Measurements from ENCODE around the gene KHDC4. TPM values are rescaled to one million over a fixed set of nuclear protein-coding genes. Genes with fewer than 3 reads are reported as not detected.

Gene KHDC4
- total and polyA plus RNA-seq, 2 of the 13 experiments (the other 11 are each of a cell fraction or from before 2014, with no cell fraction given) = 33.5 to 92.0 TPM

GRCh38 chr1:155911156-155912055, 22.8 kb downstream of the KHDC4 start, which contains the start of gene RIT1 (continued):
- TF ChIP-seq YEATS4 (CRISPR knock-in tag; IDR thresholded peaks at IDR 0.05; ENCODE audit: borderline replicate concordance) (peak; percentile 69; the same call in 1 of the 2 replicates), RBM22 (optimal IDR thresholded peaks at IDR 0.05; ENCODE audit: low read length) (peak; percentile 59), ARNTL (CRISPR knock-in tag; IDR thresholded peaks at IDR 0.05) (peak; percentile 50; the same call in 1 of the 2 replicates), ZMYM3 (CRISPR knock-in tag; IDR thresholded peaks at IDR 0.05) (peak; percentile 13; the same call in 1 of the 2 replicates), ZNF574 (CRISPR knock-in tag; IDR thresholded peaks at IDR 0.05) (peak; percentile 61), SNAI1 (CRISPR knock-in tag; IDR thresholded peaks at IDR 0.05; ENCODE audit: borderline replicate concordance) (no peak), KIAA2018 (CRISPR knock-in tag; IDR thresholded peaks at IDR 0.05; ENCODE audit: borderline replicate concordance) (no peak)
- TF ChIP-seq, protein P1, sequence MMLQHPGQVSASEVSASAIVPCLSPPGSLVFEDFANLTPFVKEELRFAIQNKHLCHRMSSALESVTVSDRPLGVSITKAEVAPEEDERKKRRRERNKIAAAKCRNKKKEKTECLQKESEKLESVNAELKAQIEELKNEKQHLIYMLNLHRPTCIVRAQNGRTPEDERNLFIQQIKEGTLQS (CRISPR knock-in tag; IDR thresholded peaks at IDR 0.05) = no peak
- TF ChIP-seq, protein P2, sequence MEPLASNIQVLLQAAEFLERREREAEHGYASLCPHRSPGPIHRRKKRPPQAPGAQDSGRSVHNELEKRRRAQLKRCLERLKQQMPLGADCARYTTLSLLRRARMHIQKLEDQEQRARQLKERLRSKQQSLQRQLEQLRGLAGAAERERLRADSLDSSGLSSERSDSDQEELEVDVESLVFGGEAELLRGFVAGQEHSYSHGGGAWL (CRISPR knock-in tag; IDR thresholded peaks at IDR 0.05) = no peak
- TF ChIP-seq, protein P3, sequence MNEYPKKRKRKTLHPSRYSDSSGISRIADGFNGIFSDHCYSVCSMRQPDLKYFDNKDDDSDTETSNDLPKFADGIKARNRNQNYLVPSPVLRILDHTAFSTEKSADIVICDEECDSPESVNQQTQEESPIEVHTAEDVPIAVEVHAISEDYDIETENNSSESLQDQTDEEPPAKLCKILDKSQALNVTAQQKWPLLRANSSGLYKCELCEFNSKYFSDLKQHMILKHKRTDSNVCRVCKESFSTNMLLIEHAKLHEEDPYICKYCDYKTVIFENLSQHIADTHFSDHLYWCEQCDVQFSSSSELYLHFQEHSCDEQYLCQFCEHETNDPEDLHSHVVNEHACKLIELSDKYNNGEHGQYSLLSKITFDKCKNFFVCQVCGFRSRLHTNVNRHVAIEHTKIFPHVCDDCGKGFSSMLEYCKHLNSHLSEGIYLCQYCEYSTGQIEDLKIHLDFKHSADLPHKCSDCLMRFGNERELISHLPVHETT (CRISPR knock-in tag; conservative IDR thresholded peaks at IDR 0.05) = peak; percentile 65; the same call in 1 of the 2 replicates
